Measurements from ENCODE around the gene GFM1. TPM values are rescaled to one million over a fixed set of nuclear protein-coding genes. Genes with fewer than 3 reads are reported as not detected.

The GFM1 gene
- total RNA-seq, 1 experiment from 2014 or later = 53.0 TPM

DNA sequence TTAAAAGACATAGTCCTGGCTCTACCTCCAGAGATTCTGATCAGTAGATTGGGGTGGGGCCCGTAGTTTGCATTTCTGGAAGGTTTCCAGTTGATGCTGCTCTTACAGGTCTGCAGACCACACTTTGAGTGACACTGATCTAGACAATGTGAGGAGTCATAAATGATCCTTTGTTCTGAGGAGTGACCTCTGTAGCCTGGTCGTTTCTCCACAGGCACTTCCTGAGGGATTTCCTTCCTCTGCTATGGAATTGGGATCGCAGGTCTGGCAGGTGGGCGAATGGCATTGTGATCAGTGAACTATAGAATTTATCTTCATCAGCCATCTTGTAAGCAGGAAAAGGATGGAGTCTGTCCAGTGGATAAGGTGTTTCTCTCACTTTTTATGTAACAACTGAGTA, 5.5 kb downstream of the GFM1 start:
- Histone ChIP-seq H3K4me3 (ENCODE audit: low read depth, low read length, poor library complexity, severe bottlenecking) (no peak overlapping the region), H3K27me3 (replicated peaks; ENCODE audit: insufficient read depth, low read depth, low read length, poor library complexity) (no peaks in the 10 kb centered on the region), H3K27ac (ENCODE audit: low read depth, low read length, poor library complexity, severe bottlenecking) (no peak overlapping the region), H3K36me3 (ENCODE audit: insufficient read depth, low read length, poor library complexity, severe bottlenecking) (peaks cover 23% of the 10 kb centered on the region), H3K4me1 (ENCODE audit: insufficient read depth, low read length, poor library complexity, severe bottlenecking) (peaks cover 6% of the 10 kb centered on the region), H3K9me3 (ENCODE audit: low read depth, low read length, poor library complexity, severe bottlenecking) (no peaks in the 10 kb centered on the region)
- ChIA-PET POLR2A (ENCODE audit: low non-redundant PET) (no interaction called here), CTCF (no interaction called here)
- TF ChIP-seq, protein P1, sequence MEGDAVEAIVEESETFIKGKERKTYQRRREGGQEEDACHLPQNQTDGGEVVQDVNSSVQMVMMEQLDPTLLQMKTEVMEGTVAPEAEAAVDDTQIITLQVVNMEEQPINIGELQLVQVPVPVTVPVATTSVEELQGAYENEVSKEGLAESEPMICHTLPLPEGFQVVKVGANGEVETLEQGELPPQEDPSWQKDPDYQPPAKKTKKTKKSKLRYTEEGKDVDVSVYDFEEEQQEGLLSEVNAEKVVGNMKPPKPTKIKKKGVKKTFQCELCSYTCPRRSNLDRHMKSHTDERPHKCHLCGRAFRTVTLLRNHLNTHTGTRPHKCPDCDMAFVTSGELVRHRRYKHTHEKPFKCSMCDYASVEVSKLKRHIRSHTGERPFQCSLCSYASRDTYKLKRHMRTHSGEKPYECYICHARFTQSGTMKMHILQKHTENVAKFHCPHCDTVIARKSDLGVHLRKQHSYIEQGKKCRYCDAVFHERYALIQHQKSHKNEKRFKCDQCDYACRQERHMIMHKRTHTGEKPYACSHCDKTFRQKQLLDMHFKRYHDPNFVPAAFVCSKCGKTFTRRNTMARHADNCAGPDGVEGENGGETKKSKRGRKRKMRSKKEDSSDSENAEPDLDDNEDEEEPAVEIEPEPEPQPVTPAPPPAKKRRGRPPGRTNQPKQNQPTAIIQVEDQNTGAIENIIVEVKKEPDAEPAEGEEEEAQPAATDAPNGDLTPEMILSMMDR (conservative IDR thresholded peaks at IDR 0.05; ENCODE audit: low read depth, low read length) = no peak
- no peak for TF ChIP-seq EZH2 (IDR thresholded peaks at IDR 0.05; ENCODE audit: borderline replicate concordance, low read depth, low read length, poor library complexity, severe bottlenecking)
- intact Hi-C loops (cut with micrococcal nuclease; ENCODE audit: unreplicated experiment) = no loop called here
- no TSS peak for BruUV-seq (replicated peaks)
- DNase-seq (ENCODE audit: low spot score) = no peak

DNA sequence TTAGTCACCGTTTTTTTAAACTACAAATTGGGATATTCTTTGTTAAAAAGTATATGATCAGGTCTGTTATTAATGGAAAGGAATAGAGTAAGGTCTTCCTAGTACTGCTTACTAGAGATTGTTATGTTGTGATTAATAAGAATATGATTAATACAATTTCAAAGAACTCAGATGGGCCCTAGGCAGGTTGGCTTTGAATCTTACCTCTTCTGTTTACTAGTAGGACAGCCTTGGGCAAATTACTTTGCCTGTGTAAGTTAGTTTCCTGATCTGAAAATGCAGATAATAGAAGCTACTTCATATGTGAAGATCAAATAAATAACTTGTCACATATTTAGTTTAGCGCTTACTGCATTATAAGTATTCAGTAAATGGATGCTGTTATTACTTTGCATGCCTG, 6.9 kb downstream of the GFM1 start:
- POLR2A ChIA-PET (ENCODE audit: low non-redundant PET) = no interaction called here

DNA sequence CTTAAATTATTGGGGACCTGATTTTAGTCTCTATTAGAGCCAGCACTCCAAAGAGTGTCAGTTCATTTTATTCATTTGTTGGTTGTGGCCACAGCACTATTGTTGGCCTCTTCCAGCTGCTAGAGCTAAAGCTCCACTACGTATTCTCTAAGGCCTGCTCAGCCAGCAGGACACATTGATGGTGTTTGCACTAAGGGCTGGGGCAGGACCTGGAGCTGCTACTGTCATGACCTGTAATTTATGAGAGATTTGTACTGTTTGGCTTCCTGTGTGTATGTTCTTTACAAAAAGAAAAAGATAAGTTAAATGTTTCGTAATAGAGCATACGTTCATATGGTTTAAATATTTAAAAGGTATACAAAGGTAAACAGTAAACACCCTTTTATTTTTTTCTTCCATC, 8.1 kb downstream of the GFM1 start:
- no peak for TF ChIP-seq EZH2 (IDR thresholded peaks at IDR 0.05; ENCODE audit: borderline replicate concordance, low read depth, low read length, poor library complexity, severe bottlenecking)
- TF ChIP-seq, protein P1 (conservative IDR thresholded peaks at IDR 0.05; ENCODE audit: low read depth, low read length) = no peak
- no peaks in the 10 kb centered on the region for H3K9me3 ChIP-seq (ENCODE audit: low read depth, low read length, poor library complexity, severe bottlenecking)
- ChIA-PET POLR2A (ENCODE audit: low non-redundant PET) (no interaction called here), CTCF (no interaction called here)
- H3K4me3 ChIP-seq (ENCODE audit: low read depth, low read length, poor library complexity, severe bottlenecking) = no peak overlapping the region
- BruUV-seq (replicated peaks) = no TSS peak
- DNase-seq (ENCODE audit: low spot score) = no peak
- intact Hi-C loops (cut with micrococcal nuclease; ENCODE audit: unreplicated experiment) = no loop called here
- no peak overlapping the region for H3K27ac ChIP-seq (ENCODE audit: low read depth, low read length, poor library complexity, severe bottlenecking)
- no peaks in the 10 kb centered on the region for H3K27me3 ChIP-seq (replicated peaks; ENCODE audit: insufficient read depth, low read depth, low read length, poor library complexity)
- H3K4me1 ChIP-seq (ENCODE audit: insufficient read depth, low read length, poor library complexity, severe bottlenecking) = no peaks in the 10 kb centered on the region
- peaks cover 23% of the 10 kb centered on the region for H3K36me3 ChIP-seq (ENCODE audit: insufficient read depth, low read length, poor library complexity, severe bottlenecking)

More for the DNA sequence above, 6.9 kb downstream of the GFM1 start:
- no peaks in the 10 kb centered on the region for H3K27me3 ChIP-seq (replicated peaks; ENCODE audit: insufficient read depth, low read depth, low read length, poor library complexity)
- BruUV-seq (replicated peaks) = no TSS peak
- no peaks in the 10 kb centered on the region for H3K9me3 ChIP-seq (ENCODE audit: low read depth, low read length, poor library complexity, severe bottlenecking)
- intact Hi-C loops (cut with micrococcal nuclease; ENCODE audit: unreplicated experiment) = no loop called here
- H3K27ac ChIP-seq (ENCODE audit: low read depth, low read length, poor library complexity, severe bottlenecking) = no peak overlapping the region
- CTCF ChIA-PET = no interaction called here
- no peak for TF ChIP-seq EZH2 (IDR thresholded peaks at IDR 0.05; ENCODE audit: borderline replicate concordance, low read depth, low read length, poor library complexity, severe bottlenecking)
- TF ChIP-seq, protein P1 (conservative IDR thresholded peaks at IDR 0.05; ENCODE audit: low read depth, low read length) = no peak
- no peaks in the 10 kb centered on the region for H3K4me1 ChIP-seq (ENCODE audit: insufficient read depth, low read length, poor library complexity, severe bottlenecking)
- no peak for DNase-seq (ENCODE audit: low spot score)
- H3K4me3 ChIP-seq (ENCODE audit: low read depth, low read length, poor library complexity, severe bottlenecking) = no peak overlapping the region
- H3K36me3 ChIP-seq (ENCODE audit: insufficient read depth, low read length, poor library complexity, severe bottlenecking) = peaks cover 23% of the 10 kb centered on the region
